GM18526 (cell line): ENCODE measurements around the gene FGFBP2.

Experiments used
- POLR2A ChIP-seq: IDR thresholded peaks from 3 replicates; pipeline ENCODE4 v1.6.1; 2011; ENCODE audit not compliant: insufficient read length; ENCODE audit errors: extremely low read depth

FGFBP2 gene

DNA sequence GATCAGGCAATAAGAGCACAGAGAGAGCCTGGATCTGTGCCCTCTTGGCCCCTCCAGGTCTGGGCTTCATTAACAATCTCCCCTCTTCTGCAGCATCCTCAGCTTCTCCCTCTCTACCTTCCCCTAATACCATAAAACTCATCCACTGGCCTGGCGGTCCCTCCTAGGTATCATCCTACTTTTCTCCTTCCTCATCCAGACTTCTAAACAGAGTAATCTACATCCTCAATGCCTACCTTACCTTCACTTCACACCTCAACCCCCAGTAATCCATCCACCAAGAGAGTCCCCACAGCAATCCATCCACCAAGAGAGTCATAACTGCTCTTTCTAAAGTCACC, 41.4 kb downstream of the FGFBP2 start:
- no peak for TF ChIP-seq POLR2A

DNA sequence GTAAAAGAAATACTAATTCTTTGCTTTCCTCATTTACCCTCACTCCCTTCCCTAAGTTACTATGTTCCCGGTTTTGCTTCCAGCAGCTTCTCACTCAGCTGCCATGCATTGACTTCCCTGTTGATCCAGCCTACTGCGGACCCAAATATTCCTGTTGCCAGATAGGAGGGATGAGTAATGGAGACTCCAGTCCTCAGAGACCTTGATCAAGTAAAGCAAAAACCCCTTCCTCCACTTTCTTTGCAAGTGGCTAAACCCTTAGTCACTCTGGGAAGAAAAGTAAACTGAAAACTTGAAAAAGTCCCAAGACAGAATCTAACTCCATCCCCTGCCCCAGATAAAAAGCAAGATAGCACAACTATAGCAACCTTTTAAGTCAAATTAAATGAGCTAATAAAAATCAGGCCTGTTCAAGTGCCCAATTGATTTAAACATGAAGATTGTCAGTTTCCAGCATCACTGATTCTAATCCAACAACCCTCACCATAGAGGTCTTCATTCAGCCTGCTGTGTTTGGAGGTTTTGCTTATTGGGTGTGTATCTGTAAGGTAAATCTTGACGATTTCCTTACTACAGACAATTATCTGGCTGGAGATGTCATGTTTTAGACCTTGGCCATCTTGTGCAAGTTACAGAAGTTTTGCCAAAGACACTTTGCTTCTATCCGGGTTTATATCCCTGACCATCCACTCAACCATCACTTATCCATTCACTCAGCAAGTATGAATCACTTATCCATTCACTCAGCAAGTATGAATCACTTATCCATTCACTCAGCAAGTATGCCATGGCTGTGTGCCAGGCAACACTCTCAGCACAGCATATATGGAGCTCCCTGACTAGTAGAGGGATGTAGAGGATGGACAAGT, 42.0 kb downstream of the FGFBP2 start:
- no peak for TF ChIP-seq POLR2A

DNA sequence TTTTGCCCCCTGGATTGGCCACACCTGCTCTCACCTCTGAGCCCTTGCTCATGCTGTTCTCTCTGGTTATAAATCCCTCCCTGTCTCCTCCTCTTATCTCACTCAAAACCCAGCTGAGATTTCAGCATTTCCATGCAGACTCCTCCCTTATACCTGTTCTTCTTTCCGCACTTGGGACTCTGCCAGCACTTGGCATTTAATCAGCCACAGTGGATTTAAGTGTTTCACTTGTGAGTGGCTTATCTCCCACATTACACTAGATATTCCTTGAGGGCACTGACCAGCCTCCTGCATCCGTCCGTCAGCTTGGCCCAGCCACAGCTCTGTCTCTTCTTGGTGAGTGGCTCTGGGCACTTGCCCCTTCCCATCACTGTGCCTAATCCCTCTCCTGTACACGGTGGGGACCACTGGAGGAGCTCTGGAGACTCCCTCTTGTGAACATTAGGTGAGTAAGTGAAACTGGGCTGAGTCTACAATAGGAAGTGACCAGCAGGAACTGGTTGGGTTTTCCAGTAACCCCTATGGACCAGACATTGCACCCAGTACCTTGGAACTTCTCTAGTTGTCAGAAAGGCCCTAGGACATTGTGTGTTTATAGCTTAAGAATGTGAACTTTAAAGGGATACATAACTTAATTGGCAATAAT, 44.4 kb downstream of the FGFBP2 start:
- no peak for TF ChIP-seq POLR2A

DNA sequence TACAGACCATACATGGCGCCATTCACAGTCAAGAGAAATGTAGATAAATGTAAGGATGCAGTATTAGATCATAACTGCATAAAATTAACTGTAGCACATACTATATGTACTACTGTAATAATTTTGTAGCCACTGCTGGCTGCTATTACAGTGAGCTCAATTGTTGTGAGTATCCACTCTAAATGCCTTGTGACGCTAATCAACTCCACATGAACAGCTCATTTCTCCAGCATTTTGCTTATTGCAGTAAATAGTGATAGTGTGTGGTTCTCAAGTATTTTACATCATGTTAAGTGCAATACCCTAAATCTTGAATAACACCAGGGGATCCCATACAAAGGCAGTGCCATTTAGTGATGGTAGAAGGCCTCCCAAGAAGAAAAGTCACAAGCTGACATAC, 45.7 kb downstream of the FGFBP2 start:
- no peak for TF ChIP-seq POLR2A

DNA sequence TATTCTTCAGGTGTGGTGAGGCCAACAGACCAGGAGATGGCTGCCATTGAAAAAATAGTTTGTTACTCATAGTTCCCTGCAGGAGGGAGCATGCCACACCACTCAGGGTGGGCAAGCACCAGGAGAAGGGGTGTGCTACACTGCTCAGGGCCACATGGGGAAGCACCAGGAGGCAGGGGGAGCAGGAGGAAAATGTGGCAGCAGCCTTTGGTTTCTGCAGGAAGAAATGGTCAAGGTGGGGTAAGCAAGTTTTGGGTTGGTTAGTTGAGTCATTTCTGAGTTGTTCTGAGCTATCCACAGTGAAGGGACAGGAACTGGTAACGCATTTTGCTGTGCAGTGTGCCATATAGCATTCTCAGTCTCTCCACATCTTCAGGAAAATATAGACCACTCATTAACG, 48.2 kb downstream of the FGFBP2 start:
- no peak for TF ChIP-seq POLR2A

DNA sequence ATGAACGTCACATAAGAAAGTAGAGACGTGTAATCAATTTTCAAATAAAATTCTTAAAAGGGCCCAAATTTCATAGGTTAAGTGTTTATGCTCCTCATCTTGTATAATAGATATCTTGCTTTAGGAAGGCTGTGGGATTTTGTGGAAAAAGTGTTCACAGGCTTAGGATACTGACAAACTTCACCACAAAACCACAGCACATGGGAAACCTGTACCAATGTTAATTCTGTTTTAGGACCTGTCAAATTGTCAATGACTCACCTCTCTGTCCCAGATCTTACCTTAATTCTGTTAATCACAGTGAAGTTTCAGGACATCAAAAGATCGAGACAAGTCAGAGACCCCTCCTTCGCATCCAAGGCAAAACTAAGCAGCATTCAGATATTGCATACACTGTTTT, 48.7 kb downstream of the FGFBP2 start:
- TF ChIP-seq POLR2A: no peak

DNA sequence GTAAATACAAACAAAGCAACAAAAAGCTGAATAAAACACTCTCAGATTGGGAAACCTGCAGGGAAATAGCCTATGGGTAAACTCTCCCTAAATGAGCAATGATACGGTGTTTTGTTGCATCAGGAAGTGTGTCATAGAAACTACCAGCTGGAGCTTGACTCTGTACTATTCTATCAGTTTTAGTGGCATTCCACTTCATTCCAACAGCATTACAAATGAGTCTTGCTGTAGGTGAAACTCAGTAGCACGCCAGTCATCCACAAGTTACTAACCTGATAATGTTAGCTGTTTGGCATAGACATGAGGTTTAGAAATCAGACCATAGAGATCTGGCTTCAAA, 49.4 kb downstream of the FGFBP2 start:
- TF ChIP-seq POLR2A: no peak

DNA sequence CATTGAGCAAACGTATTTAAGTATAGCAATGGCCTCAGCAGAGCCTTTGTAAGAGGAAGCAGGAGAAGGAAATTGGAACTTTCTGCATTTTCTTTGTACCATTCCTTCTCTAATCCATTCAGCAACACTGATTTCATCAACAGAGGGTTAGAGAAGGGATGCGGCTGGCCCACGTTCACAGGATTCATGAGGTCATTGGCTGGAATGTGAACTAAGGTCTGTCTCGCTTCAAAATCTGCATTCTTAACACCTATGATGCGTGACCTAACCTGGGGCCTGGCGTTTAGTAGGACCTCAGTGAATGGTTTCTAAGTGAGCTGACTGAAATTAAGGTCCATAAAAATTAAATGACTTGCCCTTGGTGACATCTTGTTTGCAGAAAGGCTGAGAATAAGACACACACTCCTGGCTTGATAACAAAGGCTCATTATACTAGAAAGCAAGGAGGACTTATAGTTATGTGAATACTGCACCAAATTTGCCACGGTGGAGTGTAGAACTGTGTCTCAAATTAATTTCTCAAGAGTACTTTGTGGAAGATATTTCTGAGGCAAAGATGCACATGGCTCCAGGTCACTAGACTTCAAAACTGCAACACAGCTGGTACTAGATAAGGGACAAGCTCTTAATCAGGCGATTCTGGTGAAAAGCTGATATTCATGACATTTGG, 49.9 kb downstream of the FGFBP2 start:
- no peak for TF ChIP-seq POLR2A

DNA sequence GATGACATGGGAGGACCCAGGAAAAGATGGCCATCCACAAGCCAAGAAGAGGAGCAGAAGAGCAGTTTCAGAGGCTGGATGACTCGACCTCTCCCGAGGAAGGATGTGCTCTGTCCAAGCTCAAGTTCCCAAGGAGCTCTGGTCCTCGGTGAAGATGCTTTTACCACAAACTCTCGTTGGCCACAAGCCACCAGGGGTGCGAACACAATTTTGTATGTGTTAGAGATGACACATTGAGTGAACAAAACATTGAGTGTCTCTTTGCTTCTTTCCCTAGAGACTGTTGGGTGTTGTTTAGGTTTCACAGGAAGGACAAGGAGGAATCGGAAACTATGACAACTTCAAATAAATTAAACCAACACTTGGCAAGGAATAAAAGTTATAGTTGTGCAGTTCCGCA, 50.7 kb downstream of the FGFBP2 start:
- no peak for TF ChIP-seq POLR2A
